ENCODE data around the gene EIF3F. TPM values are rescaled to one million over a fixed set of nuclear protein-coding genes. Genes with fewer than 3 reads are reported as not detected.

EIF3F gene
- total and polyA plus RNA-seq, 8 donors = 153 to 400 (median 347) TPM

DNA sequence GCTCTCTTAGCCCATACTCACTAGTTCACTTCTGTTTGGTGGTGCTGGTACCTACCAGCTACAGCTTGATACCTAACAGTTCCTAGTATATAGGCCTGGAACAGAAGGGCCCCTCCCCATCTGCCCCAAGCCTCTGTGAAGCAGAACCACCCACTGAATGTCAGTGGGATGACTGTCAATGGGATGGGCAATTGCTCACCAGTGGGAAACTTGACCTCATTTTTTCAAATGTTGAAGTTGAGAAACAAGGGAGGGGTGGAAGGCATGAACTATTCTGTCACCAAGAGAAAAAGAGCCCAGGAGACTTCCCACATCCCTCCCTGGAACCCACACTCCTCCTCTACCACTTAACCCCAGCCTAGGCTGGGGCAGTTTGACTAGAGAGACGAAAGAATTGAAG lies 21.8 kb upstream of the EIF3F start, which contains the start of gene NLRP10:
NLRP10 (minus strand) TSS at position 62 of the 400 bp plus-strand sequence. CDS start 1,952 bp downstream, outside the sequence.
- Histone ChIP-seq H3K4me1 (no peaks in the 10 kb centered on the region), H3K4me3 (no peak within 1 kb of the TSS), H3K9me3 (no peaks in the 10 kb centered on the region), H3K27ac (no peak within 1 kb of the TSS), H3K27me3 (peaks cover 0 to 4% of the 10 kb centered on the region in 2 donors), H3K36me3 (no peaks in the 10 kb centered on the region)
- TF ChIP-seq, protein P1, sequence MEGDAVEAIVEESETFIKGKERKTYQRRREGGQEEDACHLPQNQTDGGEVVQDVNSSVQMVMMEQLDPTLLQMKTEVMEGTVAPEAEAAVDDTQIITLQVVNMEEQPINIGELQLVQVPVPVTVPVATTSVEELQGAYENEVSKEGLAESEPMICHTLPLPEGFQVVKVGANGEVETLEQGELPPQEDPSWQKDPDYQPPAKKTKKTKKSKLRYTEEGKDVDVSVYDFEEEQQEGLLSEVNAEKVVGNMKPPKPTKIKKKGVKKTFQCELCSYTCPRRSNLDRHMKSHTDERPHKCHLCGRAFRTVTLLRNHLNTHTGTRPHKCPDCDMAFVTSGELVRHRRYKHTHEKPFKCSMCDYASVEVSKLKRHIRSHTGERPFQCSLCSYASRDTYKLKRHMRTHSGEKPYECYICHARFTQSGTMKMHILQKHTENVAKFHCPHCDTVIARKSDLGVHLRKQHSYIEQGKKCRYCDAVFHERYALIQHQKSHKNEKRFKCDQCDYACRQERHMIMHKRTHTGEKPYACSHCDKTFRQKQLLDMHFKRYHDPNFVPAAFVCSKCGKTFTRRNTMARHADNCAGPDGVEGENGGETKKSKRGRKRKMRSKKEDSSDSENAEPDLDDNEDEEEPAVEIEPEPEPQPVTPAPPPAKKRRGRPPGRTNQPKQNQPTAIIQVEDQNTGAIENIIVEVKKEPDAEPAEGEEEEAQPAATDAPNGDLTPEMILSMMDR (IDR thresholded peaks at IDR 0.05) = no peak
- DNase-seq (no peak), ATAC-seq (no peak)
- intact Hi-C loops (cut with DNase I) = no loop called here

DNA sequence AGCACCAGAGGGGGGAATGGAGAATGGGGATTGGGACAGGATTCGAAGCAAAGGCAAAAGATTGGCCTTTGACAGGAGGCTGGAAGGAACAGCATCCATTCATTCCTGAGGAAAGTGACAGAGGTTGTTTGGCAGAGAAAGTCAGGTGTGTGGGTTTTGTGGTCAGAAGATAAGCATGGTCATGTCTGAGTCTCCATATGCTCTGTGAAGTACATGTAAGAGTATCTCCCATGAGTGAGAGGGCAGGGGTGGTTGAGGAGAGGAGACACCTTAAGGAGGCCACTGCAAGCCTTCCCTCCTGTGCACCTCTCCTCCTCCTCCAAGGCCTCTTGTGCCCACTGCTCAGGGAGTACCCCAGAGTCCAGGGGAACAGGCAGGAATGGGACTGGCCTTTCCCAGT lies 20.0 kb upstream of the EIF3F start:
- Histone ChIP-seq H3K4me1 (no peaks in the 10 kb centered on the region), H3K4me3 (no peak overlapping the region), H3K36me3 (no peaks in the 10 kb centered on the region), H3K27ac (no peak overlapping the region), H3K9me3 (no peaks in the 10 kb centered on the region), H3K27me3 (no peaks in the 10 kb centered on the region)
- ATAC-seq (no peak), DNase-seq (no peak)
- intact Hi-C loops (cut with DNase I) = no loop called here
- TF ChIP-seq, protein P1 (IDR thresholded peaks at IDR 0.05) = no peak

DNA sequence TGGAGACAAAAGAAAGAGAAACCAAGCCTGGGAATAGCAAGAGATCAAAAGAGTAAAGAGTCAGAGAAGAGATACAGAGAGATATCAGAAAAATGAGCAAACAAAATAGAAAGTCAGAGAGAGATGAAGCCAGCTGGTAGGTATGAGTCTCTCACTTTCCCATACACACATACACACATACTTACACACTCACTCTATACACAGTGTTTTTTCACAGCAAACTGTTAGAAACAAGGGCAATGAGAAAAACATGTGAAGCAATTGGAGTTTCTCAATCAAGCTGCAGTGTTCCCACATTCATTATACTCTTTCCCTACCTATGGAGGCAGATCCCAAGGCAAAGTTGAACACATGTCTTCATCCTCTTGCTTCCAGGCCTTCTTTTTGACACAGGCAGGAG lies 19.3 kb upstream of the EIF3F start:
- TF ChIP-seq, protein P1 (IDR thresholded peaks at IDR 0.05) = no peak
- H3K9me3 ChIP-seq = no peaks in the 10 kb centered on the region

DNA sequence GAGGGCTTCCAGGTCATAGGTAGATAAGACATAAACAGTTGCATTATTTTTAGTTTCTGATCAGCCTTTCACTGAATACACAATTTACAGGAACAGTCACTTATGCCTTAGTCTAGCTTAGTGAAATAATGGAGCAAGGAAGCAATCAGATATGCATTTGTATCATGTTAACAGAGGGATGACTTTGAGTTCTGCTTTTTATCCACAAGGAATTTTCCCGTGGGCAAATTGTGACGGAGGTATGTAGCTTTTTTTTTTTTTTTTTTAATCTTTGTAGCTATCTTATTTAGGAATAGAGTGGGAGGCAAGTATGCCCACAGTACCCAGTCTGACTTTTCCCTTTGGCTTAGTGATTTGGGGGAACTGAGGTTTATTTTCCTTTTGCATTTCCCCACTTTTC lies 18.5 kb upstream of the EIF3F start:
- Histone ChIP-seq H3K36me3 (no peaks in the 10 kb centered on the region), H3K4me3 (no peak overlapping the region), H3K27me3 (no peaks in the 10 kb centered on the region), H3K27ac (no peak overlapping the region), H3K4me1 (no peaks in the 10 kb centered on the region), H3K9me3 (no peaks in the 10 kb centered on the region)
- no peak for ATAC-seq
- intact Hi-C loops (cut with DNase I) = no loop called here
- DNase-seq = no peak
- TF ChIP-seq, protein P1 (IDR thresholded peaks at IDR 0.05) = no peak

More for the DNA sequence above, 19.3 kb upstream of the EIF3F start:
- DNase-seq (no peak), ATAC-seq (no peak)
- Histone ChIP-seq H3K27me3 (no peaks in the 10 kb centered on the region), H3K27ac (no peak overlapping the region), H3K4me1 (no peaks in the 10 kb centered on the region), H3K4me3 (no peak overlapping the region), H3K36me3 (no peaks in the 10 kb centered on the region)
- intact Hi-C loops (cut with DNase I) = no loop called here

DNA sequence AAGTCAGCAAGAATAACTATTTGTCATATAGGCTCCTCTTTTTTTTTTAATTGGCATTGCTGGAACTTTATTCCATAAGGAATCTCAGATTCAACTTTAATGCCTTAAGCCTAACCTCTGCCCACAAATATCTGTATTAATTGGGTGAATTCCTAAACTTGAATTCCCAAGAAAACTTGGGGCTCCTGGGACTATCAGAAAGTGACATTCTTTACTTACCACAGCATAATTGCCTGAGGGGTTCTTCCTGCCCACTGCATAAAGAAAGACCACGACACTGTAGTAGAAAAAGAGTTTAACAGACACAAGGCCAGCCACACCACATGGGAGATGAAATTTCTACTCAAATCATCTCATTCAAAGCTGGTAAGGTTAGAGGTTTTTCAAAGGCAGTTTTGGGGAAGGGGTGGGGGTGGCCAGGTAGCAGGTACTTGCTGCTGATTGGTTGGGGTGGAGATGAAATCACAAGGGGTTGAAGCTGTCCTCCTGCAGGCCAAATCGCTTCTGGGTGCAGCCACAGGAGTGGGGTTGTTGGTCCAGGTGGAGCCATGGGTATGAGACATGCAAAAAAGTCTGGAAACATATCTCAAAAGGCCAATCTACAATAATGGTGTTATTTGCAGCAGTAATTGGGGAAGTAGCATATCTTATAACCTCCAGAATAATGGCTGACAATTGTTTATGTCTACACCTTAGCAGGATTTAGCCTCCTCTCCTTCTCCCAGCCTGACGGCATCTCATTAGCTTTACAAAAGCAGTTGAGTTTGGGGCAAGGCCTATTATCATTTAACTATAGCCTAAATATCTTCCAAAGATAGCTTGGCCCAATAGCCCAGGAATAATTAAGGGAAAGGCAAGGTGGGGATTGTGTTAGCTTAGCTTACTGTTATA lies 17.1 kb upstream of the EIF3F start:
- H3K36me3 ChIP-seq = no peaks in the 10 kb centered on the region
- DNase-seq (no peak), ATAC-seq (no peak)
- H3K4me3 ChIP-seq = no peak overlapping the region
- H3K9me3 ChIP-seq = no peaks in the 10 kb centered on the region
- intact Hi-C loops (cut with DNase I) = no loop called here
- H3K27ac ChIP-seq = no peak overlapping the region
- H3K4me1 ChIP-seq = no peaks in the 10 kb centered on the region
- TF ChIP-seq, protein P1 (IDR thresholded peaks at IDR 0.05) = no peak
- no peaks in the 10 kb centered on the region for H3K27me3 ChIP-seq

Data from left lung (tissue), 10 donors.